ENCODE data around the gene CHPF.

DNA sequence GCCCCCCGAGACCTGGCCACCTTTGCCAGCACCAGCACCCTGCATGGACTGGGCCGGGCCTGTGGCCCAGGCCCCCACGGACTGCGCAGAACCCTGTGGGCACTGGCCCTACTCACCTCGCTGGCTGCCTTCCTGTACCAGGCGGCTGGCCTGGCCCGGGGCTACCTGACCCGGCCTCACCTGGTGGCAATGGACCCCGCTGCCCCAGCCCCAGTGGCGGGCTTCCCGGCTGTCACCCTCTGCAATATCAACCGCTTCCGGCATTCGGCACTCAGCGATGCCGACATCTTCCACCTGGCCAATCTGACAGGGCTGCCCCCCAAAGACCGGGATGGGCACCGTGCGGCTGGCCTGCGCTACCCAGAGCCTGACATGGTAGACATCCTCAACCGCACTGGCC, 28.8 kb downstream of the CHPF start:
- TF ChIP-seq, protein P1, sequence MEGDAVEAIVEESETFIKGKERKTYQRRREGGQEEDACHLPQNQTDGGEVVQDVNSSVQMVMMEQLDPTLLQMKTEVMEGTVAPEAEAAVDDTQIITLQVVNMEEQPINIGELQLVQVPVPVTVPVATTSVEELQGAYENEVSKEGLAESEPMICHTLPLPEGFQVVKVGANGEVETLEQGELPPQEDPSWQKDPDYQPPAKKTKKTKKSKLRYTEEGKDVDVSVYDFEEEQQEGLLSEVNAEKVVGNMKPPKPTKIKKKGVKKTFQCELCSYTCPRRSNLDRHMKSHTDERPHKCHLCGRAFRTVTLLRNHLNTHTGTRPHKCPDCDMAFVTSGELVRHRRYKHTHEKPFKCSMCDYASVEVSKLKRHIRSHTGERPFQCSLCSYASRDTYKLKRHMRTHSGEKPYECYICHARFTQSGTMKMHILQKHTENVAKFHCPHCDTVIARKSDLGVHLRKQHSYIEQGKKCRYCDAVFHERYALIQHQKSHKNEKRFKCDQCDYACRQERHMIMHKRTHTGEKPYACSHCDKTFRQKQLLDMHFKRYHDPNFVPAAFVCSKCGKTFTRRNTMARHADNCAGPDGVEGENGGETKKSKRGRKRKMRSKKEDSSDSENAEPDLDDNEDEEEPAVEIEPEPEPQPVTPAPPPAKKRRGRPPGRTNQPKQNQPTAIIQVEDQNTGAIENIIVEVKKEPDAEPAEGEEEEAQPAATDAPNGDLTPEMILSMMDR (IDR thresholded peaks at IDR 0.05; ENCODE audit: extremely low read depth in 1 of 2, insufficient read depth in 1 of 2, low read depth in 1 of 2, low read length in 2 of 2): no peak
- TF ChIP-seq, protein P2, sequence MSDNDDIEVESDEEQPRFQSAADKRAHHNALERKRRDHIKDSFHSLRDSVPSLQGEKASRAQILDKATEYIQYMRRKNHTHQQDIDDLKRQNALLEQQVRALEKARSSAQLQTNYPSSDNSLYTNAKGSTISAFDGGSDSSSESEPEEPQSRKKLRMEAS (IDR thresholded peaks at IDR 0.05; ENCODE audit: insufficient read depth, insufficient read length): no peak
- TF ChIP-seq POLR2A (IDR thresholded peaks at IDR 0.05; ENCODE audit: low read depth, low read length) (no peak), POLR2AphosphoS5 (IDR thresholded peaks at IDR 0.05; ENCODE audit: insufficient read depth, low read depth, low read length) (no peak), JUN (IDR thresholded peaks at IDR 0.05; ENCODE audit: borderline replicate concordance, insufficient read depth, insufficient read length, low read depth) (no peak), EZH2 (IDR thresholded peaks at IDR 0.05; ENCODE audit: borderline replicate concordance, low read depth, low read length, severe bottlenecking) (no peak), MYC (IDR thresholded peaks at IDR 0.05; ENCODE audit: low read depth, low read length) (no peak)
